GM12878 (cell line): Measurements from ENCODE around the gene SLC1A7. TPM values are rescaled to one million over a fixed set of nuclear protein-coding genes. Genes with fewer than 3 reads are reported as not detected.

Experiments
- ATAC-seq: fragments of 200-7000 bp; cut with Tn5 transposase; 3 replicates; pipeline ENCODE4 v1.9.1; 2020; ENCODE audit warnings: mild to moderate bottlenecking, moderate library complexity
- BruUV-seq: library from RNA; stranded (reverse); fragments of 400-500 nt; replicated peaks from 2 replicates; lab custom pipeline; 2021; lab: Mats Ljungman, UMichigan
- CTCF ChIA-PET: fragments of 300-600 bp; sonication (Branson Sonifier 250); formaldehyde crosslinking; extraction: SDS; loops from one replicate; lab custom pipeline; 2021; ENCODE audit warnings: inconsistent platforms; lab: Yijun Ruan, JAX
- POLR2A ChIA-PET: fragments of 350-600 bp; formaldehyde crosslinking; extraction: SDS; loops from one replicate; lab custom pipeline; 2021; ENCODE audit warnings: inconsistent platforms; lab: Charles Lee
- RAD21 ChIA-PET: fragments of 300-600 bp; sonication (Branson Sonifier 250); formaldehyde crosslinking; loops from one replicate; lab custom pipeline; 2023; ENCODE audit warnings: antibody characterized with exemption; ENCODE audit not compliant: unreplicated experiment; lab: Charles Lee
- SMC1A ChIA-PET: fragments of 300-600 bp; sonication (Branson Sonifier 250); formaldehyde crosslinking; loops from one replicate; lab custom pipeline; 2023; ENCODE audit not compliant: unreplicated experiment, uncharacterized antibody; lab: Charles Lee
- DNase-seq: peaks from one replicate; pipeline ENCODE4 v3.0.0-alpha.2; 2011; ENCODE audit warnings: low read depth, low spot score
- FAIRE-seq: peaks from 3 replicates; lab custom pipeline; 2011; peaks lifted over from hg19 to GRCh38; lab: Jason Lieb, UNC
- H2AFZ ChIP-seq: 2 replicates; pipeline ENCODE4 v1.6.0; 2011; ENCODE audit warnings: low read depth, low read length, control low read depth; ENCODE audit not compliant: control insufficient read depth
- H3K27ac ChIP-seq: 2 replicates; pipeline ENCODE4 v1.5.1; 2011; ENCODE audit warnings: control low read depth; ENCODE audit not compliant: control insufficient read depth, insufficient read depth
- H3K27me3 ChIP-seq, 2 experiments: replicated peaks in 1 of 2; 2 replicates each; pipeline versions ENCODE4 v1.6.0 to v1.6.1; 2011; ENCODE audit warnings: low read length in 1 of 2; ENCODE audit not compliant: control insufficient read depth in 2 of 2, insufficient read depth in 2 of 2
- H3K36me3 ChIP-seq, 2 experiments: 2 replicates each; pipeline ENCODE4 v1.5.1; 2011; ENCODE audit warnings: low read length in 1 of 2; ENCODE audit not compliant: control insufficient read depth in 2 of 2, insufficient read depth in 2 of 2
- H3K4me1 ChIP-seq: 2 replicates; pipeline ENCODE4 v1.6.1; 2011; ENCODE audit warnings: mild to moderate bottlenecking, low read length, moderate library complexity, mixed read lengths; ENCODE audit not compliant: control insufficient read depth, insufficient read depth
- H3K4me2 ChIP-seq: 2 replicates; pipeline ENCODE4 v1.6.0; 2011; ENCODE audit warnings: control low read depth; ENCODE audit not compliant: control insufficient read depth, insufficient read depth
- H3K4me3 ChIP-seq: fragments of 200-600 bp; sonication (generic); 2 replicates; pipeline ENCODE4 v1.5.1; 2016
- H3K79me2 ChIP-seq: 2 replicates; pipeline ENCODE4 v1.6.0; 2011; ENCODE audit warnings: low read length; ENCODE audit not compliant: control insufficient read depth, insufficient read depth
- H3K9ac ChIP-seq: 2 replicates; pipeline ENCODE4 v1.8.0; 2011; ENCODE audit warnings: low read length, control low read depth, mixed read lengths; ENCODE audit not compliant: control insufficient read depth, insufficient read depth
- H3K9me3 ChIP-seq: replicated peaks from 3 replicates; pipeline ENCODE4 v1.5.1; 2011; ENCODE audit warnings: mild to moderate bottlenecking, low read length; ENCODE audit not compliant: control insufficient read depth, insufficient read depth
- H4K20me1 ChIP-seq: 2 replicates; pipeline ENCODE4 v1.6.0; 2011; ENCODE audit not compliant: control insufficient read depth, insufficient read depth
- EP300 ChIP-seq, 2 experiments: fragments of 150-350 bp in 1 of 2; IDR thresholded peaks; 2 replicates each; pipeline ENCODE4 v1.6.1; 2011 to 2012; ENCODE audit warnings: low read depth in 2 of 2, low read length in 2 of 2, borderline replicate concordance in 1 of 2, improper control_type of control experiment in 1 of 2, inconsistent platforms in 1 of 2; ENCODE audit not compliant: control insufficient read depth in 1 of 2
- ETV6 ChIP-seq, 2 experiments: fragments of 450-650 bp in 1 of 2; IDR thresholded peaks in 1 of 2; conservative IDR thresholded peaks in 1 of 2; 2 replicates each; pipeline ENCODE4 v1.6.1; 2014; ENCODE audit warnings: antibody characterized with exemption in 1 of 2, borderline replicate concordance in 1 of 2, low read depth in 1 of 2, mild to moderate bottlenecking in 1 of 2, moderate library complexity in 1 of 2
- HDAC2 ChIP-seq: fragments of 200-600 bp; sonication (generic); IDR thresholded peaks from 2 replicates; pipeline ENCODE4 v1.6.1; 2017
- JUND ChIP-seq: IDR thresholded peaks from 2 replicates; pipeline ENCODE4 v1.6.1; 2012; ENCODE audit warnings: low read depth, mild to moderate bottlenecking, low read length, improper control_type of control experiment, moderate library complexity
- MTA2 ChIP-seq: fragments of 450-650 bp; IDR thresholded peaks from 2 replicates; pipeline ENCODE4 v1.6.1; 2016; ENCODE audit warnings: low read depth, mild to moderate bottlenecking, moderate library complexity
- NR2C2 ChIP-seq: IDR thresholded peaks from 2 replicates; pipeline ENCODE4 v1.6.1; 2011; ENCODE audit warnings: borderline replicate concordance, low read depth; ENCODE audit not compliant: control insufficient read depth, insufficient read length
- NR2F1 ChIP-seq: fragments of 450-650 bp; conservative IDR thresholded peaks from 2 replicates; pipeline ENCODE4 v1.6.1; 2017; ENCODE audit warnings: mild to moderate bottlenecking
- POLR2AphosphoS2 ChIP-seq: IDR thresholded peaks from 2 replicates; pipeline ENCODE4 v1.6.1; 2011; ENCODE audit warnings: low read depth, mild to moderate bottlenecking, low read length, improper control_type of control experiment, moderate library complexity
- POLR2AphosphoS5 ChIP-seq: IDR thresholded peaks from 2 replicates; pipeline ENCODE4 v1.6.1; 2011; ENCODE audit warnings: mild to moderate bottlenecking, low read length, inconsistent platforms
- STAT1 ChIP-seq: fragments of 450-650 bp; conservative IDR thresholded peaks from 2 replicates; pipeline ENCODE4 v1.6.1; 2014; ENCODE audit warnings: antibody characterized with exemption, mild to moderate bottlenecking
- TCF3 ChIP-seq: IDR thresholded peaks from 2 replicates; pipeline ENCODE4 v1.6.1; 2012; ENCODE audit warnings: low read depth, mild to moderate bottlenecking, low read length, borderline replicate concordance; ENCODE audit not compliant: insufficient read depth
- WGBS: methylation state at CpG from one replicate; pipeline ENCODE4 v1.1.6; 2016; ENCODE audit warnings: low lambda C conversion rate; ENCODE audit not compliant: insufficient replicate concordance, insufficient coverage; ENCODE audit errors: missing lambda C conversion rate; 5-methylcytosine and 5-hydroxymethylcytosine counted together
- in situ Hi-C: fragments of 300-500 bp; cut with MboI; formaldehyde crosslinking; loops from 9 replicates; pipeline ENCODE4 v1.14.3; 2018; ENCODE audit warnings: mixed read lengths
- intact Hi-C: fragments of 100-400 bp; cut with micrococcal nuclease; formaldehyde crosslinking; loops from one replicate; pipeline ENCODE4 v1.14.2; 2022; ENCODE audit not compliant: unreplicated experiment
- polyA plus RNA-seq, 11 experiments: library from polyadenylated mRNA; depleted of rRNA in 4 of 11; unstranded in 6 of 11; stranded (reverse) in 5 of 11; fragments of >200 nt; fragmentation: Nextera tagmentation in 4 of 11; fragmentation: Illumina TruSeq in 1 of 11; extraction: Ambion mirVana in 4 of 11; extraction: Trizol in 1 of 11; gene quantifications; 1 replicate in 1 of 11; 2 replicates in 10 of 11; pipeline versions ENCODE4 v1.2.1 to v1.2.3, GENCODE V29; 2011 to 2016; ENCODE audit warnings: inconsistent platforms in 2 of 11, missing spikeins in 2 of 11, low read depth in 1 of 11
- total RNA-seq, 4 experiments: library from RNA; depleted of rRNA in 3 of 4; stranded (reverse); fragments of >200 nt in 3 of 4; fragmentation: Illumina TruSeq in 1 of 4; extraction: Trizol in 1 of 4; gene quantifications; 2 replicates each; pipeline versions ENCODE4 v1.2.1 to v1.2.3, GENCODE V29; 2013 to 2021
- TF ChIP-seq, protein P1 (sequence below): IDR thresholded peaks from 2 replicates; pipeline ENCODE4 v1.6.1; 2012; ENCODE audit warnings: low read depth, low read length, improper control_type of control experiment
- TF ChIP-seq, protein P2 (sequence below): fragments of 450-650 bp; IDR thresholded peaks from 2 replicates; pipeline ENCODE4 v1.6.1; 2018; ENCODE audit warnings: mild to moderate bottlenecking, low read depth, moderate library complexity; ENCODE audit not compliant: partially characterized antibody
- TF ChIP-seq, protein P3 (sequence below): fragments of 150-350 bp; IDR thresholded peaks from 2 replicates; pipeline ENCODE4 v1.6.1; 2016; ENCODE audit warnings: low read depth, low read length

SLC1A7 gene
- total and polyA plus RNA-seq, 10 of the 15 experiments (the other 5 are each of a cell fraction or from before 2014, with no cell fraction given): not detected

DNA sequence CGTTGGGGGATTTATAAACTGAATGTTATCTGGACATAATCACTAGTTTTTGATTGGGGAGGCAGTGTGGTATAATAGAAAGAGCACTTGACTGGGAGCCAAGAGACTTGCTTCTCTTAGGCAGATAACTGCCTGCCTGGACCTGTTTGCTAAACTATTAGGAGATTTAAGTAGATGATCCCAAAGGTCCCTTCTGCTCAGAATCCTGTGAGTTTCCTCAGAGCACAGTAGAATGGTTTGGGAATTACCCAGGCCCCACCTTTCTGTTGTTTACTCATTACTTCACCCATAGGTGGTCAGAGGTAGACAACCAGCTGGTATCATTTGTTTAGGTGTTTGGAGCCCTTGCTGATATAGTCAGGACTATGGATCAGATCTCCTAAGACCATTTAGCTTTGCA lies 90.8 kb downstream of the SLC1A7 start:
- H3K27me3 ChIP-seq: no peaks in the 10 kb centered on the region
- no peak for FAIRE-seq
- CTCF ChIA-PET: no interaction called here

More for the DNA sequence above, 90.8 kb downstream of the SLC1A7 start:
- no peaks in the 10 kb centered on the region for H4K20me1 ChIP-seq
- no peaks in the 10 kb centered on the region for H3K79me2 ChIP-seq
- TF ChIP-seq, protein P1, sequence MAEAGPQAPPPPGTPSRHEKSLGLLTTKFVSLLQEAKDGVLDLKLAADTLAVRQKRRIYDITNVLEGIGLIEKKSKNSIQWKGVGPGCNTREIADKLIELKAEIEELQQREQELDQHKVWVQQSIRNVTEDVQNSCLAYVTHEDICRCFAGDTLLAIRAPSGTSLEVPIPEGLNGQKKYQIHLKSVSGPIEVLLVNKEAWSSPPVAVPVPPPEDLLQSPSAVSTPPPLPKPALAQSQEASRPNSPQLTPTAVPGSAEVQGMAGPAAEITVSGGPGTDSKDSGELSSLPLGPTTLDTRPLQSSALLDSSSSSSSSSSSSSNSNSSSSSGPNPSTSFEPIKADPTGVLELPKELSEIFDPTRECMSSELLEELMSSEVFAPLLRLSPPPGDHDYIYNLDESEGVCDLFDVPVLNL: no peak
- no peak for TF ChIP-seq NR2F1
- TF ChIP-seq TCF3: no peak
- no peak for TF ChIP-seq MTA2
- TF ChIP-seq JUND: no peak
- no peak for TF ChIP-seq STAT1
- TF ChIP-seq POLR2AphosphoS5: no peak
- TF ChIP-seq POLR2AphosphoS2: no peak
- TF ChIP-seq, protein P2, sequence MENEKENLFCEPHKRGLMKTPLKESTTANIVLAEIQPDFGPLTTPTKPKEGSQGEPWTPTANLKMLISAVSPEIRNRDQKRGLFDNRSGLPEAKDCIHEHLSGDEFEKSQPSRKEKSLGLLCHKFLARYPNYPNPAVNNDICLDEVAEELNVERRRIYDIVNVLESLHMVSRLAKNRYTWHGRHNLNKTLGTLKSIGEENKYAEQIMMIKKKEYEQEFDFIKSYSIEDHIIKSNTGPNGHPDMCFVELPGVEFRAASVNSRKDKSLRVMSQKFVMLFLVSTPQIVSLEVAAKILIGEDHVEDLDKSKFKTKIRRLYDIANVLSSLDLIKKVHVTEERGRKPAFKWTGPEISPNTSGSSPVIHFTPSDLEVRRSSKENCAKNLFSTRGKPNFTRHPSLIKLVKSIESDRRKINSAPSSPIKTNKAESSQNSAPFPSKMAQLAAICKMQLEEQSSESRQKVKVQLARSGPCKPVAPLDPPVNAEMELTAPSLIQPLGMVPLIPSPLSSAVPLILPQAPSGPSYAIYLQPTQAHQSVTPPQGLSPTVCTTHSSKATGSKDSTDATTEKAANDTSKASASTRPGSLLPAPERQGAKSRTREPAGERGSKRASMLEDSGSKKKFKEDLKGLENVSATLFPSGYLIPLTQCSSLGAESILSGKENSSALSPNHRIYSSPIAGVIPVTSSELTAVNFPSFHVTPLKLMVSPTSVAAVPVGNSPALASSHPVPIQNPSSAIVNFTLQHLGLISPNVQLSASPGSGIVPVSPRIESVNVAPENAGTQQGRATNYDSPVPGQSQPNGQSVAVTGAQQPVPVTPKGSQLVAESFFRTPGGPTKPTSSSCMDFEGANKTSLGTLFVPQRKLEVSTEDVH: no peak
- TF ChIP-seq, protein P3, sequence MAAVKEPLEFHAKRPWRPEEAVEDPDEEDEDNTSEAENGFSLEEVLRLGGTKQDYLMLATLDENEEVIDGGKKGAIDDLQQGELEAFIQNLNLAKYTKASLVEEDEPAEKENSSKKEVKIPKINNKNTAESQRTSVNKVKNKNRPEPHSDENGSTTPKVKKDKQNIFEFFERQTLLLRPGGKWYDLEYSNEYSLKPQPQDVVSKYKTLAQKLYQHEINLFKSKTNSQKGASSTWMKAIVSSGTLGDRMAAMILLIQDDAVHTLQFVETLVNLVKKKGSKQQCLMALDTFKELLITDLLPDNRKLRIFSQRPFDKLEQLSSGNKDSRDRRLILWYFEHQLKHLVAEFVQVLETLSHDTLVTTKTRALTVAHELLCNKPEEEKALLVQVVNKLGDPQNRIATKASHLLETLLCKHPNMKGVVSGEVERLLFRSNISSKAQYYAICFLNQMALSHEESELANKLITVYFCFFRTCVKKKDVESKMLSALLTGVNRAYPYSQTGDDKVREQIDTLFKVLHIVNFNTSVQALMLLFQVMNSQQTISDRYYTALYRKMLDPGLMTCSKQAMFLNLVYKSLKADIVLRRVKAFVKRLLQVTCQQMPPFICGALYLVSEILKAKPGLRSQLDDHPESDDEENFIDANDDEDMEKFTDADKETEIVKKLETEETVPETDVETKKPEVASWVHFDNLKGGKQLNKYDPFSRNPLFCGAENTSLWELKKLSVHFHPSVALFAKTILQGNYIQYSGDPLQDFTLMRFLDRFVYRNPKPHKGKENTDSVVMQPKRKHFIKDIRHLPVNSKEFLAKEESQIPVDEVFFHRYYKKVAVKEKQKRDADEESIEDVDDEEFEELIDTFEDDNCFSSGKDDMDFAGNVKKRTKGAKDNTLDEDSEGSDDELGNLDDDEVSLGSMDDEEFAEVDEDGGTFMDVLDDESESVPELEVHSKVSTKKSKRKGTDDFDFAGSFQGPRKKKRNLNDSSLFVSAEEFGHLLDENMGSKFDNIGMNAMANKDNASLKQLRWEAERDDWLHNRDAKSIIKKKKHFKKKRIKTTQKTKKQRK: no peak
- TF ChIP-seq EP300 (IDR thresholded peaks at IDR 0.05; ENCODE audit: borderline replicate concordance in 1 of 2, control insufficient read depth in 1 of 2, low read depth in 2 of 2, low read length in 2 of 2): no peak
- no peak for TF ChIP-seq NR2C2
- TF ChIP-seq HDAC2: no peak
- no peak for TF ChIP-seq ETV6 (conservative IDR thresholded peaks at IDR 0.05 in 1 of 2, IDR thresholded peaks at IDR 0.05 in 1 of 2; ENCODE audit: borderline replicate concordance in 1 of 2, low read depth in 1 of 2)
- intact Hi-C loops (no loop called here), in situ Hi-C loops (no loop called here)
- H3K9ac ChIP-seq: no peak overlapping the region
- H3K36me3 ChIP-seq: peaks cover 2 to 7% of the 10 kb centered on the region in 2 experiments; a peak in 3 of 4 replicates
- H3K9me3 ChIP-seq: no peaks in the 10 kb centered on the region
- H3K27ac ChIP-seq: no peak overlapping the region
- ChIA-PET RAD21 (no interaction called here), SMC1A (no interaction called here), POLR2A (no interaction called here)
- 0% methylated on average over 1 of the region's 1 CpG for WGBS
- DNase-seq (no peak), ATAC-seq (no peak)
- no peak overlapping the region for H2AFZ ChIP-seq
- no peak overlapping the region for H3K4me2 ChIP-seq
- H3K4me1 ChIP-seq: no peaks in the 10 kb centered on the region
- no TSS peak for BruUV-seq
- H3K4me3 ChIP-seq: no peak overlapping the region
